ENCODE measurements around the gene UPK2. TPM values are rescaled to one million over a fixed set of nuclear protein-coding genes. Genes with fewer than 3 reads are reported as not detected.

The UPK2 gene
- total RNA-seq, 1 experiment from 2014 or later: not detected

- DNase-seq (ENCODE audit: low spot score) (no peak), ATAC-seq (no peak)
- Mint-ChIP-seq H3K9me3 (no peaks in the 10 kb centered on the region), H3K27me3 (ENCODE audit: low read depth) (no peaks in the 10 kb centered on the region), H3K4me3 (no peak overlapping the region; the same call in 1 of the 2 replicates), H3K4me1 (peaks cover 80% of the 10 kb centered on the region), H3K36me3 (no peaks in the 10 kb centered on the region), H3K27ac (peak overlapping the region; percentile 86)
- TF ChIP-seq ZMAT4 (CRISPR knock-in tag; IDR thresholded peaks at IDR 0.05) (no peak), USF2 (CRISPR knock-in tag; IDR thresholded peaks at IDR 0.05) (no peak), ELF4 (CRISPR knock-in tag; IDR thresholded peaks at IDR 0.05; ENCODE audit: low read depth) (no peak), NFATC4 (CRISPR knock-in tag; IDR thresholded peaks at IDR 0.05) (no peak), SMAD3 (CRISPR knock-in tag; IDR thresholded peaks at IDR 0.05; ENCODE audit: borderline replicate concordance) (no peak), CREB1 (CRISPR knock-in tag; IDR thresholded peaks at IDR 0.05) (no peak), E2F5 (CRISPR knock-in tag; IDR thresholded peaks at IDR 0.05) (no peak), STAT6 (CRISPR knock-in tag; conservative IDR thresholded peaks at IDR 0.05; ENCODE audit: low read depth) (no peak), OVOL2 (CRISPR knock-in tag; IDR thresholded peaks at IDR 0.05; ENCODE audit: borderline replicate concordance) (no peak), NFYB (CRISPR knock-in tag; conservative IDR thresholded peaks at IDR 0.05; ENCODE audit: low read depth) (no peak), JAZF1 (CRISPR knock-in tag; IDR thresholded peaks at IDR 0.05) (no peak), MXD4 (CRISPR knock-in tag; IDR thresholded peaks at IDR 0.05; ENCODE audit: borderline replicate concordance) (no peak), FOXK1 (CRISPR knock-in tag; IDR thresholded peaks at IDR 0.05) (no peak), PRRX2 (CRISPR knock-in tag; IDR thresholded peaks at IDR 0.05) (no peak), FOXJ3 (CRISPR knock-in tag; IDR thresholded peaks at IDR 0.05; ENCODE audit: borderline replicate concordance) (no peak)
- POLR2A ChIA-PET: interaction anchor here (5.1 to 6.9 kb wide), 2 partner anchors 15 to 123 kb away, joined by 46 to 76 read pairs; partner anchors contain the start of gene DDX6
- CTCF ChIA-PET: interaction anchor here (1.0 to 5.9 kb wide), 3 partner anchors 43 to 225 kb away, joined by 4 to 26 read pairs (median 11); partner anchors contain the start of gene DDX6
These were observed 41.8 kb upstream of the UPK2 start for GRCh38 chr11:118914178-118914918.

- H3K4me3 Mint-ChIP-seq: no peak overlapping the region
- ChIA-PET POLR2A (no interaction called here), CTCF (no interaction called here)
- no peaks in the 10 kb centered on the region for H3K27me3 Mint-ChIP-seq (ENCODE audit: low read depth)
- no peak for DNase-seq (ENCODE audit: low spot score)
- ATAC-seq: no peak
- H3K9me3 Mint-ChIP-seq: no peaks in the 10 kb centered on the region
- H3K27ac Mint-ChIP-seq: peak overlapping the region; percentile 86
- no peaks in the 10 kb centered on the region for H3K36me3 Mint-ChIP-seq
- peaks cover 83% of the 10 kb centered on the region for H3K4me1 Mint-ChIP-seq
- no peak for TF ChIP-seq ZNF396 (CRISPR knock-in tag; IDR thresholded peaks at IDR 0.05; ENCODE audit: borderline replicate concordance)
- TF ChIP-seq ZNF512 (CRISPR knock-in tag; IDR thresholded peaks at IDR 0.05; ENCODE audit: borderline replicate concordance): no peak
- no peak for TF ChIP-seq NFE2L1 (CRISPR knock-in tag; IDR thresholded peaks at IDR 0.05)
- no peak for TF ChIP-seq SOX15 (CRISPR knock-in tag; IDR thresholded peaks at IDR 0.05)
- no peak for TF ChIP-seq FOXP1 (CRISPR knock-in tag; IDR thresholded peaks at IDR 0.05; ENCODE audit: borderline replicate concordance)
- TF ChIP-seq ATF3 (CRISPR knock-in tag; conservative IDR thresholded peaks at IDR 0.05): no peak
- TF ChIP-seq MLX (CRISPR knock-in tag; IDR thresholded peaks at IDR 0.05): no peak
- no peak for TF ChIP-seq NFATC4 (CRISPR knock-in tag; IDR thresholded peaks at IDR 0.05)
- no peak for TF ChIP-seq KAT7 (CRISPR knock-in tag; IDR thresholded peaks at IDR 0.05; ENCODE audit: borderline replicate concordance)
- no peak for TF ChIP-seq MAX (CRISPR knock-in tag; IDR thresholded peaks at IDR 0.05)
- TF ChIP-seq NR2C2 (CRISPR knock-in tag; IDR thresholded peaks at IDR 0.05): no peak
- no peak for TF ChIP-seq ZNF317 (CRISPR knock-in tag; IDR thresholded peaks at IDR 0.05; ENCODE audit: borderline replicate concordance, low read depth)
- TF ChIP-seq CREM (CRISPR knock-in tag; IDR thresholded peaks at IDR 0.05): no peak
- TF ChIP-seq MYBL2 (CRISPR knock-in tag; IDR thresholded peaks at IDR 0.05): no peak
- TF ChIP-seq GTF2I (CRISPR knock-in tag; conservative IDR thresholded peaks at IDR 0.05): no peak
These were observed 41.1 kb upstream of the UPK2 start for GRCh38 chr11:118914987-118915386.
